Mesodermal cell (in vitro differentiated cells): Measurements from ENCODE around the gene PCDHA3.
"Not testable (repeated sequence)": the region's sequence is repeated elsewhere in the genome, so short reads cannot be mapped to it uniquely, and the experiment has no call there.

Experiments used
- H3K27ac ChIP-seq: 2 replicates; pipeline ENCODE4 v1.7.0; 2013; ENCODE audit warnings: mild to moderate bottlenecking, low read depth, low read length, moderate library complexity; ENCODE audit not compliant: severe bottlenecking
- H3K36me3 ChIP-seq: 2 replicates; pipeline ENCODE4 v1.7.1; 2013; ENCODE audit warnings: mild to moderate bottlenecking, low read length, moderate library complexity; ENCODE audit not compliant: control insufficient read depth, insufficient read depth
- H3K4me1 ChIP-seq: one replicate; pipeline ENCODE4 v1.7.1; 2013; ENCODE audit warnings: mild to moderate bottlenecking, low read length; ENCODE audit not compliant: insufficient read depth, control insufficient read depth, poor library complexity, severe bottlenecking
- H3K4me3 ChIP-seq: 2 replicates; pipeline ENCODE4 v1.7.0; 2013; ENCODE audit warnings: low read length, control low read depth, mild to moderate bottlenecking; ENCODE audit not compliant: insufficient read depth, poor library complexity, severe bottlenecking; ENCODE audit errors: extremely low read depth
- H3K9me3 ChIP-seq: 2 replicates; pipeline ENCODE4 v1.7.1; 2013; ENCODE audit warnings: mild to moderate bottlenecking, low read length, moderate library complexity; ENCODE audit not compliant: control insufficient read depth
- WGBS, 2 experiments: methylation state at CpG; one replicate each; pipeline ENCODE4 v1.1.5; 2013; ENCODE audit warnings: missing lambda C conversion rate in 2 of 2; ENCODE audit not compliant: insufficient coverage in 2 of 2; 5-methylcytosine and 5-hydroxymethylcytosine counted together

Gene PCDHA3

GRCh38 chr5:140835622-140836510 is 35.0 kb downstream of the PCDHA3 start:
- no peaks in the 10 kb centered on the region for H3K4me1 ChIP-seq
- no peak overlapping the region for H3K4me3 ChIP-seq
- WGBS, 2 experiments: 96 to 97% methylated on average over 75 to 103 of the region's 103 CpGs

GRCh38 chr5:140840978-140841962 is 40.4 kb downstream of the PCDHA3 start, which contains the start of gene PCDHA8:
Gene PCDHA8 (plus strand): TSS chr5:140841187. CDS start chr5:140841322, 135 bp downstream.
- Histone ChIP-seq H3K4me1 (no peaks in the 10 kb centered on the region), H3K36me3 (no peaks in the 10 kb centered on the region), H3K9me3 (no peaks in the 10 kb centered on the region), H3K4me3 (peak within 1 kb of the TSS; percentile 19), H3K27ac (no peak within 1 kb of the TSS)
- 81 to 84% methylated on average over 31 to 34 of the region's 47 CpGs for WGBS, 2 experiments

More at GRCh38 chr5:140835622-140836510, 35.0 kb downstream of the PCDHA3 start:
- Histone ChIP-seq H3K36me3 (no peaks in the 10 kb centered on the region), H3K9me3 (peaks cover 6% of the 10 kb centered on the region), H3K27ac (no peak overlapping the region)

- H3K4me1 ChIP-seq: no peaks in the 10 kb centered on the region
- no peaks in the 10 kb centered on the region for H3K9me3 ChIP-seq
- 95 to 96% methylated on average over 78 to 83 of the region's 87 CpGs for WGBS, 2 experiments
- H3K36me3 ChIP-seq: no peaks in the 10 kb centered on the region
- no peak overlapping the region for H3K27ac ChIP-seq
- no peak overlapping the region for H3K4me3 ChIP-seq
Measured at GRCh38 chr5:140842798-140843733, 42.2 kb downstream of the PCDHA3 start.

GRCh38 chr5:140848139-140849102 is 47.6 kb downstream of the PCDHA3 start, which contains the start of gene PCDHA9:
Gene PCDHA9 (plus strand): TSS chr5:140848382. CDS start chr5:140848496, 114 bp downstream.
- not testable (repeated sequence) for H3K4me3 ChIP-seq, H3K27ac ChIP-seq, H3K36me3 ChIP-seq, H3K4me1 ChIP-seq, H3K9me3 ChIP-seq
- WGBS, 2 experiments: 89 to 95% methylated on average over 21 to 27 of the region's 48 CpGs

GRCh38 chr5:140849831-140850634 is 49.2 kb downstream of the PCDHA3 start:
- H3K36me3 ChIP-seq, H3K4me3 ChIP-seq, H3K9me3 ChIP-seq, H3K27ac ChIP-seq, H3K4me1 ChIP-seq: not testable (repeated sequence)
- 96 to 97% methylated on average over 83 to 101 of the region's 101 CpGs for WGBS, 2 experiments
